Astrocyte of the spinal cord (primary cell): ENCODE measurements around the gene NOC3L.
A peak's percentile ranks its signal among the peaks of the same experiment; 100 is the strongest.
"Not testable (repeated sequence)": the region's sequence is repeated elsewhere in the genome, so short reads cannot be mapped to it uniquely, and the experiment has no call there.

ENCODE experiments used
- DNase-seq: peaks from one replicate; pipeline ENCODE4 v3.0.0; 2011; ENCODE audit warnings: low read depth, low spot score
- H3K4me3 ChIP-seq: 2 replicates; pipeline ENCODE4 v1.5.1; 2011; ENCODE audit warnings: low read depth, mild to moderate bottlenecking, low read length, moderate library complexity
- in situ Hi-C: cut with HindIII; loops from 2 replicates; pipeline ENCODE4 v1.10.0; 2017; ENCODE audit warnings: low sequenced_read_pairs
- TF ChIP-seq, protein P1 (sequence below): IDR thresholded peaks from 2 replicates; pipeline ENCODE4 v1.5.1; 2012; ENCODE audit warnings: low read depth, mild to moderate bottlenecking, low read length, inconsistent platforms

NOC3L gene

DNA sequence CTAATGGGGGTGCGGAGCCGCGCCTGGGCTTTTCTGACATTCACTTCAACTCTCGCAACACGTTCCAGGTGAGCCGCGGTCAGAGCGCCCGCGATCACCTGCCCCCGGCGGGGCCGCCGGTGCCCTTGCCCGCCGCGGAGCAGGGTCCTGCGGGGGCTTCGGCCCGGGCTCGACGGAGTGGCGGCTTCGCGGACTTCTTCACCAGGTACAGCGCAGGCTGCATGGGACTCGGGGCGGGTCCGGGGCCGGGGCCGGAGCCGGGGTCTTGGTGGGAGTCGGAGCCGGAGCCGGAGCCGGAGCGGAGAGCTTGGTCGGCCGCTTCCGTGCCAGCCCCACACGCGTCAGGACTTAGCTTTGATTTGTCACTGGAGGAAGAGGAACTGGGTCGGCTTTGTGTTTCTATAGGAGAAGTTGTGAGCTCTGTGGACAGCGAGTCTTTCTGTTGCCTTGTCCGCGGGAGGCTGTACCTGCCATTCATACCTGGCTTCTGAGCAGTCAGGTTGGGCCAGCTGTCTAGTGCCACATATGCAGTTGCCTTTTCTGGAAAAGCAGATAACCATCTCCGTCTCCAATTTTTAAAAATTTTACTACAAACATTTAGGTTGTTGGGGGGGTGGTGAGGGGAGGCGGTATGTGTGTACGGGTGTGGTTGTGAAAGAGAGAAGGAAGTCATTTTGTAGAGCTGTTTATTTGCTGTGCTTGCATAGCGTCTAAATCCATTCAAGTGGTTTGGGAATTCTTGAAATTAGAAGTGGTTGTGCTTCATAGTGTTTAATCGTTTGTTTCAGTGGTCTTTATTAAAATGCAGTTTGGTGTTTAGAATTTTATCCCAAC is 40.9 kb upstream of the NOC3L start:
- TF ChIP-seq, protein P1, sequence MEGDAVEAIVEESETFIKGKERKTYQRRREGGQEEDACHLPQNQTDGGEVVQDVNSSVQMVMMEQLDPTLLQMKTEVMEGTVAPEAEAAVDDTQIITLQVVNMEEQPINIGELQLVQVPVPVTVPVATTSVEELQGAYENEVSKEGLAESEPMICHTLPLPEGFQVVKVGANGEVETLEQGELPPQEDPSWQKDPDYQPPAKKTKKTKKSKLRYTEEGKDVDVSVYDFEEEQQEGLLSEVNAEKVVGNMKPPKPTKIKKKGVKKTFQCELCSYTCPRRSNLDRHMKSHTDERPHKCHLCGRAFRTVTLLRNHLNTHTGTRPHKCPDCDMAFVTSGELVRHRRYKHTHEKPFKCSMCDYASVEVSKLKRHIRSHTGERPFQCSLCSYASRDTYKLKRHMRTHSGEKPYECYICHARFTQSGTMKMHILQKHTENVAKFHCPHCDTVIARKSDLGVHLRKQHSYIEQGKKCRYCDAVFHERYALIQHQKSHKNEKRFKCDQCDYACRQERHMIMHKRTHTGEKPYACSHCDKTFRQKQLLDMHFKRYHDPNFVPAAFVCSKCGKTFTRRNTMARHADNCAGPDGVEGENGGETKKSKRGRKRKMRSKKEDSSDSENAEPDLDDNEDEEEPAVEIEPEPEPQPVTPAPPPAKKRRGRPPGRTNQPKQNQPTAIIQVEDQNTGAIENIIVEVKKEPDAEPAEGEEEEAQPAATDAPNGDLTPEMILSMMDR = no peak
- H3K4me3 ChIP-seq = peak overlapping the region; percentile 83
- DNase-seq = peak; percentile 74
- in situ Hi-C loops = no loop called here

DNA sequence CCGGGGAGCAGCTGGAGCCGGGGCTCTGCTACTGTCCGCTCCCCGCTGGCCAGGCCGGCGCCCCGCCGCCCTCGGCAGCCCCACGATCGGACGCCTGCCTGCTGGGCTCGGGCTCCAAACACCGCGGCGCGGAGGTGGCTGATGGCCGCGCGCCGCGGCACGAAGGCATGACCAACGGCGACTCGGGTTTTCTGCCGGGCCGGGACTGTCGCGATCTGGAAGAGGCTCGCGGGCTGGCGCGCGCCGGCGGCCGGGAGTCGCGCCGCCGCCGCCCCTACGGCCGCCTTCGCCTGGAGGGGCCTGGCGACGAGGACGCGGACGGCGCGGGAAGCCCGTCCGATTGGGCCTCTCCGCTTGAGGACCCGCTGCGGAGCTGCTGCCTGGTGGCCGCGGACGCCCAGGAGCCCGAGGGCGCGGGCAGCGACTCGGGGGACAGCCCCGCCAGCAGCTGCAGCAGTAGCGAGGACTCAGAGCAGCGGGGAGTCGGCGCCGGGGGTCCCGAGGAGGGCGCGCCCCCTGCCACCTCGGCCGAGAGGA is 40.2 kb upstream of the NOC3L start:
- TF ChIP-seq, protein P1 = no peak
- in situ Hi-C loops = no loop called here
- peak overlapping the region; percentile 83 for H3K4me3 ChIP-seq
- DNase-seq = peak; percentile 13

DNA sequence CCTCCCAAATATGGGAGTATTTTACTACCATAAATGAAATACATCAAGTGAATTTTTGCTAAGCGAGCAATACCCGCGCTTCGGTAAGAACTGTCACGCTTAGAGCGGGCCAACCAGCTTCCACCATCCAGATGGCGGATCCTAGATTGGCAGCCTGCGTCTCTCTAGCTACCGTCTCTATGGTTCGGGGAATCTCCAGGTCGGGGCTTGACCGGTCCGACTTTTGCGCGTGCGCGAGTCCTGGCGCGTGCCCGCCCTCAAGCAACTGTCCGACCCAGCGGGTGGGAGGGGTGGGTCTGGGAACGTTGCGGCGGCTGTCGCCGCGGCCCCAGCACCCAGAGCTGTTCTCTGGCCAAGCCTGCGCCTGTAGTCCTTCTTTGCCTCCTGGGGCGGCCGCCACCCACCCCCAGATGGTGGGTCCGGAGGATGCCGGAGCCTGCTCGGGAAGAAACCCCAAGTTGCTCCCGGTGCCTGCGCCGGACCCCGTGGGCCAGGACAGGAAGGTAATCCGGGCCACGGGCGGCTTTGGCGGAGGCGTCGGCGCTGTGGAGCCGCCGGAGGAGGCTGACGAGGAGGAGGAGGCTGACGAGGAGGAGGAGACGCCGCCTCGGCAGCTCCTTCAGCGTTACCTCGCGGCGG is 39.6 kb upstream of the NOC3L start, which contains the start of gene TBC1D12:
TSS of gene TBC1D12 (plus strand) at position 338 of the 639 bp plus-strand sequence. CDS start at position 411, 73 bp downstream.
- peak; percentile 97 for DNase-seq
- H3K4me3 ChIP-seq = peak within 1 kb of the TSS; percentile 83
- in situ Hi-C loops = no loop called here
- TF ChIP-seq, protein P1 = no peak

DNA sequence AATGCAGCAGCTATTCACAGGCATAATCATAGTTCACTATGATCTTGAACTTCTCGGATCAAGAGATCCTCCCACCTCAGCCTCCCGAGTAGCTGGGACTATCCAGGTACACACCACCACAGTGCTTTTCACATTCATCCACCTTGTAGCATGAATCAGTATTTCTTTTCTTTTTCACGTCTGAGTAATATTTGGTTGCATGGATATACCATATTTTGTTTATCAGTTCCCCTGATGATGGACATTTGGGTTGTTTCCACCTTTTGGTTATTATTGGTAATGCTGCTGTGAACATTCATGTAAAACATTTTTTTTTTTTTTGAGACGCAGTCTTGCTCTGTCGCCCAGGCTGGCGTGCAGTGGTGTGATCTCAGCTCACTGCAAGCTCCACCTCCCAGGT is 36.0 kb upstream of the NOC3L start:
- DNase-seq = no peak
- TF ChIP-seq, protein P1 = no peak
- no peak overlapping the region for H3K4me3 ChIP-seq
- in situ Hi-C loops = no loop called here

DNA sequence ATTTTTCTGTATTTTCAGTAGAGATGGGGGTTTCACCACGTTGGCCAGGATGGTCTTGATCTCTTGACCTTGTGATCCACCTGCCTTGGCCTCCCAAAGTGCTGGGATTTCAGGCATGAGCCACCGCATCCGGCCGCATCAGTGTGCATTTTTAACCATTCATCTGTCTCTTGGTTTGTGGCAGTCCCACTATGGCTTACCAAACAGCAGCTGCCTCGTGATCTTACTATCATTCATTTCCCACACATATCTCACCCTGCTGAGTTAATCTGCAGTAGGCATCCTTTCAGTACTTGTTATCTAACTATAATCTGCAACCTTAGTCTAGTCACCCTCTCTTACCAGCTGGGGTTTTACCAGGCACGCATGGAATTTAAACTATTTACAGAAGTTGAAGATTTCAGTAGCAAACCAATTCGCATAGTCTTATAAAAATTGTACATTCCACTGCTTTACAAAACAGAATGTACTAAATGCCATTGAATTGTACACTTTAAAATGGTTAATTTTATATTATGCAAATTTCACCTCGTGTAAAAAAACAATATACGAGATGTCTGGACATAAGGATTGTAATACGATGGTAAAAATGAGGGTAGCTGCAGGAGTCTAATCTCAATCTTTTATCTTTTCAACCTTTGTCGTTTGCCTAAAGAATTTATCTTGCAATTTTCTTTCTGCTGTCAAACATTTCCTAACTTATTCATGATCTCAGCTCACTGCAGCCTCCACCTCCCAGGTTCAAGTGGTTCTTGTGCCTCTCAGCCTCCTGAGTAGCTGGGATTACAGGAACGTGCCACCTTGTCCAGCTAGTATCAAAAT is 35.0 kb upstream of the NOC3L start:
- TF ChIP-seq, protein P1 = no peak
- no peak for DNase-seq
- H3K4me3 ChIP-seq = no peak overlapping the region
- in situ Hi-C loops = no loop called here

DNA sequence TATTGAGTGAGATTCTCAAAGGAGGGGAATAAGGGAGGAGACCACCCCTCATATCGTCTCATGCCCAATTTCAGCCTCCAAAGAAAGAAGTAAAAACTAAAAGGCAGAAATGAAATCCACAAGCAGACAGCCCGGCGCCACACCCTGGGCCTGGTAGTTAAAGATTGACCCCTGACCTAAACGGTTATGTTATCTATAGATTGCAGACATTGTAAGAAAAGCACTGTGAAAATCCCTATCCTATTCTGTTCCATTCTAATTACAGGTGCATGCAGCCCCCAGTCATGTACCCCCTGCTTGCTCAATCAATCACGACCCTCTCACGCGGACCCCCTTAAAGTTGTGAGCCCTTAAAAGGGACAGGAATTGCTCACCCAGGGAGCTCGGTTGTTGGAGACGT is 29.4 kb upstream of the NOC3L start:
- DNase-seq, in situ Hi-C loops: not testable (repeated sequence)

DNA sequence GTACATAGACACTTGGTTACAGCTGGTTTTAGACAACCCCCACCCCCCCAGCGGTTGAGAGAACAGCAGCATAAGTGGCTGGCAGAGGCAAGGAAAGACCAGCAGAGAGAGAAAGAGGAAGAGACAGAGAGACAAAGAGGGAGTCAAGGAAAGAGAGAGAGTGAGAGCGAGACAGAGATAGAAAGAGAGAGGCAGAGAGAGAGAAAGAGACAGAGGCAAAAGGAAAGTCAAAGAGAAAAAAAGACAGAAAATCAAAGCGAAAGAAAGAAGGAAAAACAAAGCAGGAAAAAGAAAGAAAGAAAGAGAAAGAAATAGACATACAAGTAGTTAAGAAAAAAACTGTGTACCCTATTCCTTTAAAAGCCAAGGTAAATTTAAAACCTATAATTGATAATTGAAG is 23.0 kb upstream of the NOC3L start:
- H3K4me3 ChIP-seq, in situ Hi-C loops, DNase-seq: not testable (repeated sequence)

More for the DNA sequence above, 29.4 kb upstream of the NOC3L start:
- H3K4me3 ChIP-seq = not testable (repeated sequence)
